CD4-positive, alpha-beta T cell (primary cell): Measurements from ENCODE around the gene ATL2. TPM values are rescaled to one million over a fixed set of nuclear protein-coding genes. Genes with fewer than 3 reads are reported as not detected.

ENCODE experiments used
- ATAC-seq: fragments of 200-7000 bp; cut with Tn5 transposase; one replicate; pipeline ENCODE4 v1.10.0; 2022; ENCODE audit warnings: mild to moderate bottlenecking; ENCODE audit not compliant: poor library complexity
- CTCF ChIA-PET: fragments of 350-600 bp; sonication (Branson Sonifier 250); formaldehyde crosslinking; loops from one replicate; lab custom pipeline; 2021; ENCODE audit warnings: antibody characterized with exemption, inconsistent platforms; lab: Charles Lee
- POLR2A ChIA-PET: fragments of 350-600 bp; sonication (Branson Sonifier 250); formaldehyde crosslinking; loops from one replicate; lab custom pipeline; 2021; ENCODE audit warnings: antibody characterized with exemption, inconsistent platforms; lab: Charles Lee
- DNase-seq, 14 experiments: peaks; one replicate each; pipeline ENCODE4 v3.0.0-alpha.2; 2013 to 2020; ENCODE audit warnings: mixed read lengths in 2 of 14
- H3K27ac ChIP-seq, 2 donors: one replicate each; pipeline versions ENCODE4 v1.5.1 to v1.7.0; 2013; ENCODE audit warnings: low read length in 2 of 2, low read depth in 1 of 2, mild to moderate bottlenecking in 1 of 2
- H3K27me3 ChIP-seq, 2 experiments: 1 replicate in 1 of 2; 2 replicates in 1 of 2; pipeline versions ENCODE4 v1.6.1 to v1.7.0; 2013; ENCODE audit warnings: low read length in 2 of 2, control low read depth in 1 of 2, mild to moderate bottlenecking in 1 of 2, moderate library complexity in 1 of 2; ENCODE audit not compliant: insufficient read depth in 2 of 2, control insufficient read depth in 1 of 2
- H3K36me3 ChIP-seq: one replicate; pipeline ENCODE4 v1.6.1; 2013; ENCODE audit warnings: low read length, control low read depth; ENCODE audit not compliant: insufficient read depth
- H3K4me1 ChIP-seq: one replicate; pipeline ENCODE4 v1.6.1; 2013; ENCODE audit warnings: low read length, control low read depth; ENCODE audit not compliant: insufficient read depth
- H3K4me3 ChIP-seq: one replicate; pipeline ENCODE4 v1.5.1; 2013; ENCODE audit warnings: mild to moderate bottlenecking, low read length, moderate library complexity
- H3K9me3 ChIP-seq, 2 experiments: 1 replicate in 1 of 2; 2 replicates in 1 of 2; pipeline versions ENCODE4 v1.6.1 to v1.7.0; 2013; ENCODE audit warnings: low read length in 2 of 2, mild to moderate bottlenecking in 2 of 2, control low read depth in 1 of 2, moderate library complexity in 1 of 2; ENCODE audit not compliant: control insufficient read depth in 1 of 2, insufficient read depth in 1 of 2
- H3K27ac Mint-ChIP-seq: one replicate; pipeline ENCODE4 v1.8.0; 2020; ENCODE audit warnings: mixed read lengths
- H3K27me3 Mint-ChIP-seq: one replicate; pipeline ENCODE4 v1.8.0; 2021; ENCODE audit warnings: mixed read lengths
- H3K36me3 Mint-ChIP-seq: one replicate; pipeline ENCODE4 v1.8.0; 2021; ENCODE audit warnings: low read depth, mixed read lengths
- H3K4me1 Mint-ChIP-seq: one replicate; pipeline ENCODE4 v1.8.0; 2021; ENCODE audit warnings: low read depth, mixed read lengths
- H3K4me3 Mint-ChIP-seq: one replicate; pipeline ENCODE4 v1.8.0; 2020; ENCODE audit warnings: mild to moderate bottlenecking, mixed read lengths
- H3K9me3 Mint-ChIP-seq: one replicate; pipeline ENCODE4 v1.8.0; 2020; ENCODE audit warnings: mixed read lengths
- CTCF ChIP-seq: fragments of 200-600 bp; IDR thresholded peaks from one replicate; pipeline ENCODE4 v1.8.0; 2022; ENCODE audit warnings: antibody characterized with exemption, mild to moderate bottlenecking
- intact Hi-C, 2 experiments: fragments of 100-400 bp; cut with DNase I in 1 of 2; cut with micrococcal nuclease in 1 of 2; formaldehyde crosslinking; loops; one replicate each; pipeline versions ENCODE4 v1.15.1 to v1.9.0; 2023 to 2025; cut with DNase I, micrococcal nuclease
- total RNA-seq, 174 experiments: library from RNA in 2 of 174; stranded (reverse) in 2 of 174; gene quantifications; one replicate each; pipeline ENCODE4 v1.2.3 and lab custom pipeline; 2021 to 2026

ATL2 gene
- total RNA-seq, 2 experiments from 2014 or later, result 85.5 to 91.7 TPM

GRCh38 chr2:38269421-38269820 lies 107.7 kb downstream of the ATL2 start:
- H3K27me3 ChIP-seq, result no peaks in the 10 kb centered on the region
- H3K4me3 ChIP-seq, result no peak overlapping the region
- no peak overlapping the region for H3K4me3 Mint-ChIP-seq
- H3K9me3 Mint-ChIP-seq, result no peaks in the 10 kb centered on the region
- ATAC-seq (no peak), DNase-seq (no peak)
- H3K27ac Mint-ChIP-seq, result no peak overlapping the region
- no peaks in the 10 kb centered on the region for H3K36me3 ChIP-seq
- CTCF ChIA-PET, result no interaction called here
- no peak overlapping the region for H3K27ac ChIP-seq
- H3K27me3 Mint-ChIP-seq, result no peaks in the 10 kb centered on the region
- POLR2A ChIA-PET, result no interaction called here
- intact Hi-C loops, result no loop called here
- H3K9me3 ChIP-seq, result peaks cover 0 to 4% of the 10 kb centered on the region in 2 experiments
- no peaks in the 10 kb centered on the region for H3K4me1 ChIP-seq
- no peak for TF ChIP-seq CTCF
- H3K36me3 Mint-ChIP-seq, result no peaks in the 10 kb centered on the region
- no peaks in the 10 kb centered on the region for H3K4me1 Mint-ChIP-seq

DNA sequence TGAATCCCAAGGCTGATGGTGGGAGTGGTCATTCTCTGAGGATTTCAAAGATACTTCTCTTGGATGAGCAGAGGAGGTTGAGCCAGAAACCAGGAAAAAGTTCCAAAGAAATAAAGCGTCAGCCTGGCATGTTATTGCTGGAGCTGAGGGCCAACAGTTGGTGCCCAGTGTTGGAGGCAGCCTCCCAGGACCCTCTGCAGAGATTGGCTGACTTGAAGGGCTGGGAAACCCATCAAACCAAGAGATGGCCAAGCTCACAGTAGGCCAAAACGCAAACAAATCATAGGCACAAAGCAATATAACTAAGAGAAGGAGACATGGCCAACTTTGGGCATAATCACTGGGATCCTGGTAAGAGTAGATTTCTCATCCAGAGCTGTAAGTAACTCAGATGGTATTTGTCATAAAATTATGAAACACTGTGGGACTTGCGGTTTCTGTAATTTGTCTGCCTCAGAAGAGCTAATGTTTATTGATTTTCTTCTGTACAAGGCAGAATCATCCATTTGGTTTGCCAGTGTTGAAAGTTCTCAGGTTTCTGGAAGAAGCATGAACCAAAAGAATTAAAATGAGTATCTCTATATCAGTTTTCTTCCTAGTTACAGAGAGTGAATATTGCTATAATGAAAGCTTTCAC lies 108.3 kb downstream of the ATL2 start:
- CTCF ChIA-PET, result no interaction called here
- DNase-seq (no peak), ATAC-seq (no peak)
- intact Hi-C loops, result no loop called here
- no peak for TF ChIP-seq CTCF
- peaks cover 0 to 4% of the 10 kb centered on the region in 2 experiments for H3K9me3 ChIP-seq
- H3K27ac Mint-ChIP-seq, result no peak overlapping the region
- H3K27me3 Mint-ChIP-seq, result no peaks in the 10 kb centered on the region
- no peak overlapping the region for H3K27ac ChIP-seq
- no peaks in the 10 kb centered on the region for H3K36me3 ChIP-seq
- POLR2A ChIA-PET, result no interaction called here
- H3K4me1 Mint-ChIP-seq, result no peaks in the 10 kb centered on the region
- no peaks in the 10 kb centered on the region for H3K36me3 Mint-ChIP-seq
- no peak overlapping the region for H3K4me3 Mint-ChIP-seq
- no peaks in the 10 kb centered on the region for H3K27me3 ChIP-seq
- H3K4me1 ChIP-seq, result no peaks in the 10 kb centered on the region
- no peak overlapping the region for H3K4me3 ChIP-seq
- H3K9me3 Mint-ChIP-seq, result no peaks in the 10 kb centered on the region

DNA sequence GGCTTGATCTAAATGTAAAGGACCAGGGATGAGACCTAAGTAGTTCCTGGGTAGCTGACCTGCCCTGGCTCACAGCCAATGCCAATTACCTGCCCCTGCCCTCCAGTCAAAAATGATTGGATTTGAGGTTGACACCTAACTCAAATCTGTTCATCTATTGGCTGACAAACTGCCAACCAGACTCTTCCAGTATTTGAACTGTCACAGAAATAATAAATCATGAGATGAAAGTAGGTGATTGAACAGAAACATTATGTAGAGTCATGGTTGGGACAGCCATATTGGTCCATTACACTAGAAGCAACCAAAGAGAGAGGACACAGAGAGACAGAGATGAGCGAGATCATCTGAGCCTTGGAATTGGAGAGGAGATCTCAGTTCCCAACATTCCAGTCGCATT lies 109.1 kb downstream of the ATL2 start:
- no peak for TF ChIP-seq CTCF
- CTCF ChIA-PET, result no interaction called here

More for the DNA sequence above, 109.1 kb downstream of the ATL2 start:
- H3K27me3 Mint-ChIP-seq, result no peaks in the 10 kb centered on the region
- Histone ChIP-seq H3K27me3 (no peaks in the 10 kb centered on the region), H3K27ac (no peak overlapping the region), H3K4me1 (no peaks in the 10 kb centered on the region), H3K4me3 (no peak overlapping the region), H3K9me3 (peaks cover 0 to 4% of the 10 kb centered on the region in 2 experiments), H3K36me3 (no peaks in the 10 kb centered on the region)
- no peak for DNase-seq
- no peak overlapping the region for H3K4me3 Mint-ChIP-seq
- intact Hi-C loops, result no loop called here
- no peaks in the 10 kb centered on the region for H3K36me3 Mint-ChIP-seq
- no peaks in the 10 kb centered on the region for H3K4me1 Mint-ChIP-seq
- ATAC-seq, result no peak
- H3K27ac Mint-ChIP-seq, result no peak overlapping the region
- no peaks in the 10 kb centered on the region for H3K9me3 Mint-ChIP-seq
- POLR2A ChIA-PET, result no interaction called here
